Measurements from ENCODE around the gene IMMP2L.

The IMMP2L gene

GRCh38 chr7:111104710-111105109 lies 457.6 kb downstream of the IMMP2L start:
- DNase-seq (ENCODE audit: low read depth, low spot score) = no peak

GRCh38 chr7:111103678-111104274 lies 458.5 kb downstream of the IMMP2L start:
- DNase-seq (ENCODE audit: low read depth, low spot score) = no peak

GRCh38 chr7:111103136-111103535 lies 459.2 kb downstream of the IMMP2L start:
- DNase-seq (ENCODE audit: low read depth, low spot score) = no peak

- no peak for DNase-seq (ENCODE audit: low read depth, low spot score)
These were observed 460.2 kb downstream of the IMMP2L start for GRCh38 chr7:111101856-111102646.

GRCh38 chr7:111098926-111099250 lies 463.4 kb downstream of the IMMP2L start:
- DNase-seq (ENCODE audit: low read depth, low spot score) = no peak

- DNase-seq (ENCODE audit: low read depth, low spot score) = peak; percentile 26
These were observed 464.0 kb downstream of the IMMP2L start for GRCh38 chr7:111098011-111098925.

GRCh38 chr7:111096997-111097396 lies 465.3 kb downstream of the IMMP2L start:
- DNase-seq (ENCODE audit: low read depth, low spot score) = peak; percentile 78

- no peak for DNase-seq (ENCODE audit: low read depth, low spot score)
These were observed 467.9 kb downstream of the IMMP2L start for GRCh38 chr7:111094419-111094818.

GRCh38 chr7:111093496-111093895 lies 468.8 kb downstream of the IMMP2L start:
- DNase-seq (ENCODE audit: low read depth, low spot score) = no peak

GRCh38 chr7:111092406-111093236 lies 469.7 kb downstream of the IMMP2L start:
- DNase-seq (ENCODE audit: low read depth, low spot score) = no peak

- no peak for DNase-seq (ENCODE audit: low read depth, low spot score)
These were observed 470.5 kb downstream of the IMMP2L start for GRCh38 chr7:111091593-111092358.

- peak; percentile 22 for DNase-seq (ENCODE audit: low read depth, low spot score)
These were observed 471.4 kb downstream of the IMMP2L start, which contains the start of gene LRRN3 for GRCh38 chr7:111090846-111091245. Gene LRRN3 (plus strand): TSS chr7:111091127. CDS start chr7:111122773, 31,646 bp downstream.

GRCh38 chr7:111089822-111090426 lies 472.4 kb downstream of the IMMP2L start:
- DNase-seq (ENCODE audit: low read depth, low spot score) = no peak

- DNase-seq (ENCODE audit: low read depth, low spot score) = no peak
These were observed 474.0 kb downstream of the IMMP2L start for GRCh38 chr7:111088328-111088727.

- DNase-seq (ENCODE audit: low read depth, low spot score) = no peak
These were observed 475.8 kb downstream of the IMMP2L start for GRCh38 chr7:111086532-111086931.

GRCh38 chr7:111085356-111085755 lies 476.9 kb downstream of the IMMP2L start:
- DNase-seq (ENCODE audit: low read depth, low spot score) = no peak

GRCh38 chr7:111083413-111083812 lies 478.9 kb downstream of the IMMP2L start:
- no peak for DNase-seq (ENCODE audit: low read depth, low spot score)

- no peak for DNase-seq (ENCODE audit: low read depth, low spot score)
These were observed 479.9 kb downstream of the IMMP2L start for GRCh38 chr7:111082351-111082750.

- no peak for DNase-seq (ENCODE audit: low read depth, low spot score)
These were observed 480.6 kb downstream of the IMMP2L start for GRCh38 chr7:111081546-111082267.
